Measurements from ENCODE around the gene ERAP2. TPM values are rescaled to one million over a fixed set of nuclear protein-coding genes. Genes with fewer than 3 reads are reported as not detected.
"Not testable (repeated sequence)": the region's sequence is repeated elsewhere in the genome, so short reads cannot be mapped to it uniquely, and the experiment has no call there.

Gene ERAP2, protein sequence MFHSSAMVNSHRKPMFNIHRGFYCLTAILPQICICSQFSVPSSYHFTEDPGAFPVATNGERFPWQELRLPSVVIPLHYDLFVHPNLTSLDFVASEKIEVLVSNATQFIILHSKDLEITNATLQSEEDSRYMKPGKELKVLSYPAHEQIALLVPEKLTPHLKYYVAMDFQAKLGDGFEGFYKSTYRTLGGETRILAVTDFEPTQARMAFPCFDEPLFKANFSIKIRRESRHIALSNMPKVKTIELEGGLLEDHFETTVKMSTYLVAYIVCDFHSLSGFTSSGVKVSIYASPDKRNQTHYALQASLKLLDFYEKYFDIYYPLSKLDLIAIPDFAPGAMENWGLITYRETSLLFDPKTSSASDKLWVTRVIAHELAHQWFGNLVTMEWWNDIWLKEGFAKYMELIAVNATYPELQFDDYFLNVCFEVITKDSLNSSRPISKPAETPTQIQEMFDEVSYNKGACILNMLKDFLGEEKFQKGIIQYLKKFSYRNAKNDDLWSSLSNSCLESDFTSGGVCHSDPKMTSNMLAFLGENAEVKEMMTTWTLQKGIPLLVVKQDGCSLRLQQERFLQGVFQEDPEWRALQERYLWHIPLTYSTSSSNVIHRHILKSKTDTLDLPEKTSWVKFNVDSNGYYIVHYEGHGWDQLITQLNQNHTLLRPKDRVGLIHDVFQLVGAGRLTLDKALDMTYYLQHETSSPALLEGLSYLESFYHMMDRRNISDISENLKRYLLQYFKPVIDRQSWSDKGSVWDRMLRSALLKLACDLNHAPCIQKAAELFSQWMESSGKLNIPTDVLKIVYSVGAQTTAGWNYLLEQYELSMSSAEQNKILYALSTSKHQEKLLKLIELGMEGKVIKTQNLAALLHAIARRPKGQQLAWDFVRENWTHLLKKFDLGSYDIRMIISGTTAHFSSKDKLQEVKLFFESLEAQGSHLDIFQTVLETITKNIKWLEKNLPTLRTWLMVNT
- 10 to 100 TPM; 11.2 to 32.2 (median 15.2) TPM for total RNA-seq

DNA sequence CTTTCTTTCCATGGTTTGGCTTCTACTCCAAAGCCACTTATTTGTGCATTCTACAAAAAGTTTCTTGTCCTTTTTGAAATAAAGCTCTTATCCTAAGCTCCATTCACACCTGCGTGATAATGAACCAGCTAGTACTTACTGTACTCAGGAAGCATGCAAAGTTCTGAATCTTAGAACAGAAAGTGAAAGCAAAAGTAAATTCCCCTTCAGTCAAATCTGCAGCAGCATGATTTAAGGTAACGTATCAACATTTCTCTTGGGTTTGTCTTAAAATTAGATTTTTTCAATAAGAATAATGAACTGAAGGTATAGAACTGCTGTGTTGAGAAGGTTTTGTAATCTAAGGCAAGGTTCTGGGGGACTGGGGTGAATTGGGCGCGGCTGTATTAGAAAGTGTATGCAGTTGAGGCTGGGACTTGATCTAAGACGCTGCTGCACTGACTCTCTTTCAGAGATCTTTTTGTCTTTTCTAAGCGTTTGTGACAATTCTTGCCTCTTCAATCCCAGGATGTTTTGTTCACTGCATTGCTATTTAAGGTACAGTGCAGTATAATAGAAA is at the start of gene ERAP2:
TSS of gene ERAP2 (plus strand) at position 209 of the 559 bp plus-strand sequence. CDS start 3,186 bp downstream, outside the sequence.
- Mint-ChIP-seq H3K4me3 (peak within 1 kb of the TSS; percentile 93), H3K27me3 (ENCODE audit: low read depth) (no peaks in the 10 kb centered on the region), H3K9me3 (no peaks in the 10 kb centered on the region), H3K4me1 (ENCODE audit: low read depth) (peaks cover 69% of the 10 kb centered on the region), H3K36me3 (ENCODE audit: insufficient read depth) (peaks cover 17% of the 10 kb centered on the region)
- DNase-seq (no peak), ATAC-seq (peak; percentile 83 to 84)

DNA sequence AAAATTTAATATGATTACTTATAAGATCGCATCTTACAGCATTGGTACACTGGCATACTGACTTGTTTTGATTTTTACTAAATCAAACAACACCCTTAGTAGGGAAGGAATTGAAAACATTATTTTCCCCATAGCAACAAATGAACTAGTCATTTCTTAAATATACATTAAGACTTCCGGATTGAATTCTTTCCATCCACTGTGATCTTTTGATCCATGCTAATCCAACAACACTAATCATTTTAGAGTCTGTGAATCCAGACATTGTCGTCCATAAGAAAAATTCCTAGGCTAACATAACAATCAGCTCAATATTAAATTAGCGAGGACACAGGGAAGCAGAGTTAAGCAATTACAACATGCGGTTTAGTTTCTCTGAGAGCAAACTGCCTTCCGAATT is 47.0 kb upstream of the ERAP2 start:
- H3K4me1 Mint-ChIP-seq (ENCODE audit: low read depth): peaks cover 1% of the 10 kb centered on the region
- ATAC-seq: no peak
- no peaks in the 10 kb centered on the region for H3K36me3 Mint-ChIP-seq (ENCODE audit: insufficient read depth)
- no peaks in the 10 kb centered on the region for H3K9me3 Mint-ChIP-seq
- no peak overlapping the region for H3K4me3 Mint-ChIP-seq
- DNase-seq: no peak
- no peaks in the 10 kb centered on the region for H3K27me3 Mint-ChIP-seq (ENCODE audit: low read depth)

DNA sequence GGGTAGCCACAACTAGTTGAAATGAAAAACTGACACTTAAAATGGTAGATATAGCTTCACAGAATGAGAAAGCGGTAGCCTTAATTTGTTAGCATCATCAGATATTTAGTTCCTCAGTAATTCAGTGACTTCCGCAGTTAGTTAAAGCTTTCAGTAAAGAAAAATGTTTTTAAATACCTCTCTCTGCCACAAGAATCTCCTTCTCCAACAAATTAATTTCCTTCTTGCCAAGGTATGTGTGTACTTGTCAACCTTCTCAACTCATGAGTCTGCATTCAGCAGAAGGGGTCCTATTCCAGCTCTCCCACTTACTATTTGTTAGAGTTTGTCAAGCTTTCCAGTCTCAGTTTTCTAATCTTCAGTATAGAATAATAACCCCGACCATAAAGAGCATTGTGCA is 42.3 kb upstream of the ERAP2 start:
- ATAC-seq: no peak

DNA sequence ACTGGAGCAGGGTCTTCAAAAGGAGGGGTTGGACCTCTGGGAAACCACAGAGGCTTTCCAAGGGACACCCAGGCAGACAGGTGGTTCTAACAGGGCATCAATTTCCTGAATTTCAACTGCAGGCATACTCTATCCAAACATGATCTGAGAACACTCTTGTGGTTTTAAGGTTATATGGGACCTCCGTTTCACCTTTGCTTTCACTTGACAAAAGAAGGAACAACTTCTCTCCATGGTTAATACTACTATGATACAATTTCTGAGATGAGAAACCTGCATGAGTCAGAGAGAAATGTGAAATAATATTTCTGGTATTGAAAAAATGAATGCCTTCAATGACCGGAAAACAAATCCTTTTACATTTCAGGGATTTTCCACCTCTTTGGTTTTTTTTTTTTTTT is 40.5 kb upstream of the ERAP2 start:
- no peaks in the 10 kb centered on the region for H3K36me3 Mint-ChIP-seq (ENCODE audit: insufficient read depth)
- H3K4me1 Mint-ChIP-seq (ENCODE audit: low read depth): no peaks in the 10 kb centered on the region
- ATAC-seq: no peak

More for the DNA sequence above, 42.3 kb upstream of the ERAP2 start:
- no peak for DNase-seq
- no peaks in the 10 kb centered on the region for H3K27me3 Mint-ChIP-seq (ENCODE audit: low read depth)
- H3K9me3 Mint-ChIP-seq: no peaks in the 10 kb centered on the region
- H3K4me3 Mint-ChIP-seq: no peak overlapping the region
- H3K36me3 Mint-ChIP-seq (ENCODE audit: insufficient read depth): no peaks in the 10 kb centered on the region
- no peaks in the 10 kb centered on the region for H3K4me1 Mint-ChIP-seq (ENCODE audit: low read depth)

DNA sequence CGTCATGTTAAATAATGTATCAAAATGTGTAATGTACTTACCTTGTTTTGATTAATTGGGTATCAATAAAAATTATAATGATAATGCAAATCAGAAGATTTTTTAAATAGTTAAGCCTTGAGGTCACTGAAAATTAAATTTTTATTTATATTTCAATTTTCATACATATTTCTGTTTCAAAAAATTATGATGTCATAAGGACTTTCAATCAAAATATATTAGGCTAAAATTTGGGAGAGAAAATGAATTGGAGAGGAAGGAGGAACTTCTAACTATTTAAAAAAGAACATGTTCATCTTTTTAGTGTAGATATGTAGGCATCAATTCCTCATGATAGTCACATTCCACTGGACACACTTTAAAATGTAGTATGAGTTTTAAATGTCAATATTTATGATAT is 39.5 kb upstream of the ERAP2 start:
- Mint-ChIP-seq H3K4me1 (ENCODE audit: low read depth) (no peaks in the 10 kb centered on the region), H3K36me3 (ENCODE audit: insufficient read depth) (no peaks in the 10 kb centered on the region), H3K27me3 (ENCODE audit: low read depth) (no peaks in the 10 kb centered on the region), H3K9me3 (no peaks in the 10 kb centered on the region), H3K4me3 (no peak overlapping the region)
- DNase-seq: no peak
- no peak for ATAC-seq

More for the DNA sequence above, 40.5 kb upstream of the ERAP2 start:
- DNase-seq: no peak
- Mint-ChIP-seq H3K27me3 (ENCODE audit: low read depth) (no peaks in the 10 kb centered on the region), H3K4me3 (no peak overlapping the region), H3K9me3 (no peaks in the 10 kb centered on the region)

DNA sequence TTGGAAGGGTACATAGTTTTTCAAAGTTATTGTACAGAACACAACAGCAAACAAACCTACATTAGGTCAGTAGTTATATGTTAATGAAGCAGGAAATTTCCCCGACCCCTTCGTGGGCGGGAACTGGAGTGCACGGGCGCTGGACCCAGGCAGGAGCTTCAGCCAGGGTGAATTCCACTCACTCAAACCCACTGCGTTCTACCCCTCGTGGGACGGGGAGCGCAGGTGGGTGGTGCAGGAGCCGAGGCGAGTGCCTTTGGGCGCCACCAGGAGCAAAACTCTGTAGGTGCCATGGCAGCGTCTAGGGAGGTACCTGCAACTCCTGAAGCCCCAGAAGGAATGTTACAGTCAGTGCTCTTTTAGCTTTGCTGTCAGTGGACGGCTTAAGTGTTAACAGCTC is 39.0 kb upstream of the ERAP2 start:
- H3K4me1 Mint-ChIP-seq (ENCODE audit: low read depth): no peaks in the 10 kb centered on the region
- DNase-seq (no peak), ATAC-seq (no peak)
- H3K27me3 Mint-ChIP-seq (ENCODE audit: low read depth): no peaks in the 10 kb centered on the region
- no peak overlapping the region for H3K4me3 Mint-ChIP-seq
- no peaks in the 10 kb centered on the region for H3K9me3 Mint-ChIP-seq
- no peaks in the 10 kb centered on the region for H3K36me3 Mint-ChIP-seq (ENCODE audit: insufficient read depth)

DNA sequence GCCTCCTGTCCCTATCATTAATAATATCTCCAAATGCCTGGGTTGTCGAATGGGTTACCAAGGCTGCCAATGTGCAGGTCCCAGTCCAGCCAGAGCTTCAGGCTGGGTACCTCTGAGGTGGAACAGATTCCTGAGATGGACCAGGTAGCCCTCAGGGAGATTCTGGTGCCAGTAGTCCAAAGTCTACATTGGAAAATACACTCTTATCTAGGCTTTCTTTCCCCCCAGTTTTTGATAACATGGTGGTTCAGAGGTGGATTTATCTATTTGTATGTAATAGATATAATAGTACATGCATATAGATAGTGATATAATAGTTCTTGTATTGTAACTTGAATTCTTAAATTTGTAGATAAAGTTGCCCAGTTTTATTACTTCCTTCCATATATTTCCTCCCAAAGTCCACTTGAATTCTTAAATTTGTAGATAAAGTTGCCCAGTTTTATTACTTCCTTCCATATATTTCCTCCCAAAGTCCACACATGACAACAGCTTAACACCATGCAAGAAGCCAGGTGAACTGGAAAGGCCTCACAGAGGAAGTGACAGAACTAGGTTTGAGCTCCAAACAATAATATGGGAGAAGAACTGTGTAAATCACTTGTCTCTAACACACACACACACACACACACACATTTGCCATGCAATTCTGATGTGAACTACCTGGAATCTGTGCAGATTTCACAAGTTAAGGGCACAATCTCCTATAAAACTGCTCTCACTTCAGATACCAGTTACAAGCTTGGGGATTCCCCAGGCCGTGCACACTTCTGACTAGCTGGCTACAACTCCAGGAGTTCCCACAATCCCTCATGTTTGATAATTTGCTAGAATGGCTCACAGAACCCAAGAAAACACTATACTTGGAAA is 37.9 kb upstream of the ERAP2 start:
- Mint-ChIP-seq H3K4me3 (no peak overlapping the region), H3K4me1 (ENCODE audit: low read depth) (peaks cover 3% of the 10 kb centered on the region), H3K27me3 (ENCODE audit: low read depth) (no peaks in the 10 kb centered on the region), H3K36me3 (ENCODE audit: insufficient read depth) (no peaks in the 10 kb centered on the region), H3K9me3 (no peaks in the 10 kb centered on the region)
- DNase-seq (no peak), ATAC-seq (no peak)

DNA sequence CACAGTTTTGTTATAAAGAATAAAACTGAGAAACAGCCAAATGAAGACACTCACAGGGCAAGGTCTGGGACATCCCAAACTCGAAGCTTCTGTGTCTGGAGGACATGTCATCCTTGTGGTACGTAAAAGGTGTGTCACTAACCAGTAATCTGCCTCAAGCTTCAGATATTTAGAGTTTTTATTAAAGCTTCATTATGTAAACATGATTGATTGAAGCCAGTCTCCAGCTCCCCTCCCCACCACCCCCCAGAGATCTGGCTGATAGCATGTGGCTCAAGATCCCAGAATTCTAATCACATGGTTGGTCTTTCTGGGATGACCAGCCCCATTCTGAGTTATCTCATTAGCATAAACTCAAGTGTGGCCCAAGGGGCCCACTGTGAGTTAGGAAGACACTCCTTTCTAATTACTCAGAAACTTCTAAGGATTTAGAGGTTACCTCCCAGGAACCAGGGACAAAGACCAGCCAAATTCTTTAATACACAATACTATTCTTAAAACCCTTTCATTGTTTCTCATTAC is 37.2 kb upstream of the ERAP2 start:
- ATAC-seq: no peak
- no peaks in the 10 kb centered on the region for H3K27me3 Mint-ChIP-seq (ENCODE audit: low read depth)
- H3K36me3 Mint-ChIP-seq (ENCODE audit: insufficient read depth): no peaks in the 10 kb centered on the region
- H3K4me1 Mint-ChIP-seq (ENCODE audit: low read depth): peaks cover 3% of the 10 kb centered on the region
- no peak overlapping the region for H3K4me3 Mint-ChIP-seq
- DNase-seq: no peak
- H3K9me3 Mint-ChIP-seq: no peaks in the 10 kb centered on the region

DNA sequence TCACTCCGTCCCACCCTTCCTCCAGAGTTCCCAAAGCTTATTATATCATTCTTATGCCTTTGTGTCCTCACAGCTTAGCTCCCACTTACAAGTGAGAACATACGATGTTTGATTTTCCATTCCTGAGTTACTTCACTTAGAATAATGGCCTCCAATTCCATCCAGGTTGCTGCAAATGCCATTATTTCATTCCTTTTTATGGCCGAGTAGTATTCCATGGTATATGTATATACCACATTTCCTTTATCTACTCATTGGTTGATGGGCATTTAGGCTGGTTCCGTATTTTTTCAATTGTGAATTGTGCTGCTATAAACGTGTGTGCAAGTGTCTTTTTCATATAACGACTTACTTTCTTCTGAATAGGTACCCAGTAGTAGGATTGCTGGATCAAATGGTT is 34.4 kb upstream of the ERAP2 start:
- not testable (repeated sequence) for H3K4me1 Mint-ChIP-seq (ENCODE audit: low read depth); H3K9me3 Mint-ChIP-seq; H3K4me3 Mint-ChIP-seq; ATAC-seq; H3K36me3 Mint-ChIP-seq (ENCODE audit: insufficient read depth); DNase-seq; H3K27me3 Mint-ChIP-seq (ENCODE audit: low read depth)

DNA sequence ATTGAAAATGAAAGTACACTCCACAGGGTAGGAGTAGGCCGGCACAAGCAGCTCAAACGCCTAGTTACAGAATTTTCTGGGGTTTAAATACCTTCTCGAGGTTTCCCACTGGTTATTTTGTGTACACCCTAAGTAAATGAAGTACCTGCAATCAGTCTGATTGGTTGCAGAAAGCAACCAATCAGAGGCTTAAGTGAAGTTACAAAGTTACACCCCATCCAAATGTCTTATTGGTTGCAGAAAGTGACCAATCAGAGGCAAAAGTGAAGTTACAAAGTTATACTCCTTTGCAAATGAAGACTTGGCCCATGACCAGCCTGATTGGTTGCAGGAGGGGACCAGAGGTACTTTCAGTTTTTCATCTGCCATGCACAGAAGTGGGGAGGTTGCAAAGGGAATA is 33.2 kb upstream of the ERAP2 start:
- no peak for DNase-seq
- no peaks in the 10 kb centered on the region for H3K9me3 Mint-ChIP-seq
- no peaks in the 10 kb centered on the region for H3K27me3 Mint-ChIP-seq (ENCODE audit: low read depth)
- no peaks in the 10 kb centered on the region for H3K36me3 Mint-ChIP-seq (ENCODE audit: insufficient read depth)
- no peak overlapping the region for H3K4me3 Mint-ChIP-seq
- ATAC-seq: no peak
- peaks cover 3% of the 10 kb centered on the region for H3K4me1 Mint-ChIP-seq (ENCODE audit: low read depth)

DNA sequence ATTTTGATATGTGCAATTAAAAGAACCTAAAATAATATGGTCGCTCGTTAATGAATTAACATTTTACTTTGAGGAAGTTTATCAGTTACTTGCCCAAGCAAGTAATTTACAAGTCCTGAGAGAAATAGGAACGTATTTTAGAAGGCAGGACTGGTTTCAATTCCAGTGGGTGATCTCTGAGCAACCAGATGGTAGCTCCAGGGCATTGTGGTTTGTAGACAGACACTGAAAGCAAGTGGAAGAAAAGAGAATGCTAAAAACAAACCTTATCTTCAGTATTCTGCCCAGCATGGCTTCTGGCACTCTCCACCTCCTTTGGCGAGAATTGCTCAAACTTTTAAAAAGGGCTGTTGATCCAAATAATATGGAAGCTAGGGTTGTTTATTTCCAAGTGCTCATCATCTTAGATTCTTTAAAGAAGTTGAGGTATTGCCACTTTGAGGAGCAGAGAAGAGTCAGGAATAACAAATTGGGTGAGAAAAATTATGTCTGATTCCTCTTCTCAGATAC is 31.8 kb upstream of the ERAP2 start:
- DNase-seq (no peak), ATAC-seq (no peak)
- Mint-ChIP-seq H3K4me1 (ENCODE audit: low read depth) (peaks cover 3% of the 10 kb centered on the region), H3K27me3 (ENCODE audit: low read depth) (no peaks in the 10 kb centered on the region), H3K4me3 (no peak overlapping the region), H3K9me3 (peaks cover 4% of the 10 kb centered on the region), H3K36me3 (ENCODE audit: insufficient read depth) (no peaks in the 10 kb centered on the region)

DNA sequence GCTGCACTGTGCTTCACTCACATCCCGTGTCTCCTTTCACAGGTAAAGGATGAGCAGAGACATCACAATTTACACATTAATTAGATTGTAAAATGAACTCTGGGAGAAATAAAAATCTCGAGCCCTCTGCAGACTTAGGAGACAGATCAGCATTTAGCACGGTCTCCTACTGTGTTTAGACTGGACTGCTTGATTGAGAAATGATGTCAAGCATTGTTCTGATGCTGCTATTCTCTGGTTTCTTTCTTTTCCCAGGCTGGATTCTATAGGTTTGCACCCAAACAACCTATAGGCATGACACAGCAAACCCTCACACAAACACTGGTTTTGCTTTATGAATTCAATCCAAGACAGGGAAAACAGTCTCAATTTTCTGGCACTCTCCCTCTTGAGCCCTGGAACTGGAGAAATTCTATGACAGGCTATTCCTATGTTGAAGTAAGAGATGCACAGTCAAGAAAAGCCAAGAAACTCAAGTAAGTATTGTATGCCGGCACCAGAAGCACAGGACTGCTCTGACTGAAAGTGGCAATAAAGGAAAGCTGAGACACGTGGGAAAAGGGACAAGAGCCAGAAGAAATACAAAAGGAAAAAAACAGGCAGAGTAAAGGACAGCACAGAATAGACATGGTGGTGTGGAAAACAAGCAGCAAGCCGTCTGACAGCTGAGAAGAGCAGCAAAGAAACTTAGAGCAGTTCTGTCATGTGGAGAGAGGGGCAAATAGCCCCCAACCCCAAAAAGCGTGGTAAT is 24.8 kb upstream of the ERAP2 start:
- no peak for DNase-seq
- no peaks in the 10 kb centered on the region for H3K27me3 Mint-ChIP-seq (ENCODE audit: low read depth)
- H3K9me3 Mint-ChIP-seq: peaks cover 5% of the 10 kb centered on the region
- no peak for ATAC-seq
- H3K4me1 Mint-ChIP-seq (ENCODE audit: low read depth): no peaks in the 10 kb centered on the region
- H3K36me3 Mint-ChIP-seq (ENCODE audit: insufficient read depth): no peaks in the 10 kb centered on the region
- H3K4me3 Mint-ChIP-seq: no peak overlapping the region

DNA sequence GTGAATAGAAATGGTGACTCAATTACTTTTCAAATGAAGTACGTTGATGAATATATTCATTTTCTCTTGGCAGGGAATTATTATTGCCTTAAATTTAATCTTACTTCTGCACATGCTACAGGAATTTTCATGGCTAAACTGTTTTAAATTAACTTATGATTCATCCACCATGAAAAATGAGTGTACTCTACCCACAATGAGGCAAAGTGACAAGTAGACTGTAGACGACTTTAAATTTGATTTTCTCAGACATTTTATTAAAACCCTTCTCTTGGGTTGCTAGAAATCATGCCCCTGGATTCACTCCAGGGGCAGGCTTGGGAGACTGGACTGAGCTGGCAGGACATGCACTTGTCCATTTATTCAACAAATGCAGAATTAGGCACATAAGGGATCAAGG is 23.5 kb upstream of the ERAP2 start:
- Mint-ChIP-seq H3K4me3 (no peak overlapping the region), H3K9me3 (peaks cover 5% of the 10 kb centered on the region), H3K36me3 (ENCODE audit: insufficient read depth) (no peaks in the 10 kb centered on the region), H3K27me3 (ENCODE audit: low read depth) (no peaks in the 10 kb centered on the region), H3K4me1 (ENCODE audit: low read depth) (no peaks in the 10 kb centered on the region)
- ATAC-seq: no peak
- DNase-seq: no peak
